Stimulated activated CD4-positive, alpha-beta T cell treated with anti-CD3 and anti-CD28 coated beads, TNF-alpha, amount 100 ng/mL, for 1 hour (primary cell): ENCODE results near the gene MRPL20.
"Not testable (repeated sequence)": the region's sequence is repeated elsewhere in the genome, so short reads cannot be mapped to it uniquely, and the experiment has no call there.

Experiments
- DNase-seq, 3 donors: peaks; one replicate each; pipeline ENCODE4 v3.0.0-alpha.2; 2020; ENCODE audit warnings: low read depth in 3 of 3, low spot score in 1 of 3

The MRPL20 gene

DNA sequence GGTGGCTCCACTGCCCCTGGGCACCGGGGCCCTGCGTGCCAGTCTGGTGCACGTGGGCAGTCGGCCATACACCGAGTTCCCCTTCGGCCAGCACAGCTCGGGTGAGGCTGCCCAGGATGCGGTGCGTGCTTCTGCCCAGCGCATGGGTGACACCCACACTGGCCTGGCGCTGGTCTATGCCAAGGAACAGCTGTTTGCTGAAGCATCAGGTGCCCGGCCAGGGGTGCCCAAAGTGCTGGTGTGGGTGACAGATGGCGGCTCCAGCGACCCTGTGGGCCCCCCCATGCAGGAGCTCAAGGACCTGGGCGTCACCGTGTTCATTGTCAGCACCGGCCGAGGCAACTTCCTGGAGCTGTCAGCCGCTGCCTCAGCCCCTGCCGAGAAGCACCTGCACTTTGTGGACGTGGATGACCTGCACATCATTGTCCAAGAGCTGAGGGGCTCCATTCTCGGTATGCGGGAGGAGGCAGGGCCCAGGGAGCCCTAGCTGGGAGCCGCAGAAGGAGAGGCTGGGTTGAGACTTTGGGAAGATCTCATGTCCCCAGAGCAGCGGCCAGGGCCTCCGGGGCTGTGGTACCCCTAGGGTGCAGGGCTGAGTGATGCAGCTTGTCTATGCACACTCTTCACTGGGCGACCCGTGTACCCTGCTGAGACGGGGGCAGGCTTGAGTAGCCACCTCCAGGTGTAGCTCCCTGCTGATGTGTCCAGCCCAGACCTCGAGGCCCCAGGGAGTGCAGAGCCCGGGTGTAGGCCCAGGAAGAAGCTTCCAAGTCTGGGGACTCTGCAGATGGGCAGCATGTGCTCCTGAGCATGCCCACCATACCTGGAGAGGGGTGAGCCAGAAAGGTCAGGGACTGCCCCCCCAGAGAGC is 30.2 kb upstream of the MRPL20 start:
- no peak for DNase-seq

DNA sequence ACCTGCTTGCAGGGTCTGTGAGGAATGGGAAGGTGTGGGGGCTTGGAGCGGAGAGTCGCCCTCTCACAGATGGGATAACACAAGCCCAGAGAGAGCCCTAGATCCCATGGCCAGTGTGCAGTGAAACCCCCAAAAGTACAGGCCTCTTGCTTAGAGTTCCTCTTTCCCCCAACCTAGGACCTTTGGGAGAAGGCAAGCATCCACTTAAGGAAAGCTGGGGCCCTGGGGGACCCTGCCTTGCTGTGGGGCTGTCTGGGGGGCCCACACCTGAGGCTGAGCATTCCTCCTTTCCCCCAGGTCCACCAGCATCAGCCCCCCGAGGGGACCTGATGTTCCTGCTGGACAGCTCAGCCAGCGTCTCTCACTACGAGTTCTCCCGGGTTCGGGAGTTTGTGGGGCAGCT is 29.5 kb upstream of the MRPL20 start:
- DNase-seq = no peak

DNA sequence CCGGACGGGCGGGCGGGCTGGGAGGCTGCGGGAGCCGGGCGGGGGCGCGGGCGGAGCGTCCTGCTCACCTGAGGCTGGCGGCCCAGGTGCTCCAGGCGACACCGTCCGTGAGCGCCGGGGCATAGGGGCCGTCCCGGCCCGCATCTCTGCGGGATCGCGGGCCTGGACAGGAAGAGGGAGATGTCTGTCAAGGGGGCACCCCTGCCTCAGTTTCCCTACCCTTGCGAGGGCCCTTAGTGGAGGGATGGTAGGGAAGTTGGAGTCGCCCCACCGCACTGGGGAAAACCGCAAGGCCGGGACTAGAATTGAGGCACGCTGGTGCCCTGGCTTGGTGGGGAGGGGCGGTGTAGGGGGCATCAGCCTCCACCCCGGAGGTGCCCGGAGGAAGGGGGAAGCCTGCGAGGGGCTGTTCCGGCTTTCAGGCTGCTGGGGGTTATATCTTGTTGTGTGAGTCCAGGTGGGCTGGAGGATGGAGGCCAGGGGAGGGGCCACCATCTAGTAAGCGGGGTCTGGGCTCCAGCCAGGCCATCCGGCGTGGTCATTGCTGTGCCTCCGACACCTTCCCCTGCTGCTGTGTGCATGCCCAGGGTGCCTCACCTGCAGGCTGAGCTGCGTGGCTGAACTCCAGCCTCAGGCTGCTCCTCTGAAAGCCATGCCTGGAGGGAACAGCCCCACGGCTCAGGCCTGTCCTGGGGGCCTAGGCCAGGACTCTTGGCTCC is 29.0 kb upstream of the MRPL20 start:
- no peak for DNase-seq

DNA sequence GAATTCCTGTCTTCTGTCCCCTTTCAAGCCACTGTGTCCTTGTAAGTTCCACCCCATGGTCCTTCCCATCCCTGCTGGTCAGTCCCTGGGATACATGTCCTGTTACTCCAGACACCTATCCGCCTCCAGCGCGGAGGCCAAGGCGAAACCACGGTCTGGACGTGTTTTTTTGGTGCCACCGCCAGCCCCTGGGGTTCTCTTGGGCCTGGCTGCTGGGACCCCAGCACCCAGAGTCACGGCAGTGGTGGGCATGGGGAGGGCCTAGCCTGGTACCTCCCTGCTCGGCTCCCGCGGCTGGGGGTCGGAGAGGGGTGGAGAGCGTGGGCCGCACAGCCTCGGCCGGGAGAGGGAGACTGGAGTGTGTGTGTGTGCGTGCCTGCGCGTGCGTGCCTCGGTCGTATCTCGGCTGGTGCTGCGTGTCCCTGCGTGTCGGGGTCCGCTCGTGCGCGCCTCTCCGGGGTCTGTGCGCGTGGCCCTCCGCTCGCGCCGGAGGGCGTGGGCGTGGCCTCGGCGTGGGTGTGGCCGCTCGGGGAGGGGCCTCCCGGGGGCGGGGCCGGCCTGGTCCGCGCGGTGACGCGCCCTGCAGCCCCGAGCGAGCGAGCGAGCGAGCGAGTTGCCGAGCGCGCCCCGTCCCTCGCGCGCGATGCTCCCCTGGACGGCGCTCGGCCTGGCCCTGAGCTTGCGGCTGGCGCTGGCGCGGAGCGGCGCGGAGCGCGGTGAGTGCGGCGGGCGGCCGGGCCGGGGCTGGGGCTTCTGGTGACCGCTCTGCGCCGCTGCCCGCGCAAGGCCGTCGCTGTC is 28.2 kb upstream of the MRPL20 start, which contains the start of gene VWA1:
TSS of gene VWA1 (plus strand) at position 585 of the 798 bp plus-strand sequence. CDS start at position 644, 59 bp downstream.
- peak; percentile 6 to 53 (median 25) for DNase-seq

DNA sequence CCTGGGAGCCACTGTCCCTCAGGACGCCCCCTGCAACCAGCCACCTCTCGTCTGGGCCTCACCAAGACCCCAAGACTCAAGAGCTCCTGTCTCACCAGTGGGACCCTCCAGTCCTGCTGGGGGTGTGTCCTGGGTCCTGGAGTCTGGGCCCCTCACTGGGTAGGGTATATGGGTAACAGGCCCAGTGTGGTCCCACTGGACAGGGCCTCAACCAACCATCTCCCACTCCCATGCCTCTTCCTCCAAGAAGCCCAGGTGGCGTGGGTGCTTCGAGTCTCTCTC is 27.7 kb upstream of the MRPL20 start:
- no peak for DNase-seq

DNA sequence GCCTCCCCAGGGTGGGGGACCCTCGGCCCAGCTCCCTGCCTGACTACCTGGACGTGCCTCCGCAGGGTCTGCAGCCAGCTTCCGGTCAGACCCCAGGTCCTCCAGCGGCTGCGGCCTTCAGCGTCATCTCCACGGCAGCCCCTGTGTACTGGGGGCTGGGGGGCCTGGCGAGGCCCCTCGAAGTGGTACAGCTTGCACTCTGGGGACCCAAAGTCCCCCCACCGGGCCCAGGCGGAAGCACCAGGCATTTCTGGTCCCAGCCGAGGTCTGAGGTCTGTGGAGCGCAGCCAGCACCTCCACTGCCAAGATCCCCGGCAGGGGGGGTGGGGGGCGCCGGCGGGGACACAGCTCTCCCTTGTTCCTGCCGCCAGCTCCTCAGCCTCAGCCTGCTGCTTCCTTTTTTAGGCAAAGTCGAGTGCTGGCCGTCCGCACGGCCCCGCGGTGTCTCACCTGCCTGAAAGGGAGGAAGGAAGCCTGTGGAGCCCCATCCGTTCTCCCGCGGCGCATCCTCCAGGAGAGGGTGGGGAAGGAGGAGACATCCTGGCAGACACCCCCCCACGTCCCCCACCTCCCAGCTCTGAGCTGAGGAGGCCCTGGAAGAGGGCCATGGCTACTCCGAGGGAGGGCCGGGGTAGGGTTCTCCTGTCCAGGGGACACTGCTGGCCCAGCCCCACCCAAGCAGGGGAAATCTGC is 27.2 kb upstream of the MRPL20 start:
- no peak for DNase-seq

DNA sequence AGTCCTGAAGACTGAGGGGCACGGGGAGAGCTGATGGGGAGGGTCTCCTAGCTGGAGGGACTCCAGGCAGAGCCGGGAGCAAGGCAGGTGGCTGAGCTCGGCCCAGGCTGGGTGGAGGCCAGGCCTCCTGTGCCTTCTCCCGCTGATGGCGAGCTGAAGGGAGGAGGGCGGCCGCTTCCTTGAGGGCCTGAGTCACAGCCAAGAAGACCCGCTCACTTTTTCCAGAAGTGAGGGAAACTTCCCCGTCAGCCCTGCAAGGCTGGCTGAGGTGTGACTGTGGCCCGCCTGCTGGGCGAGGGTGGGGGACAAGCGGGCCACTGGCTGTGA is 26.7 kb upstream of the MRPL20 start:
- DNase-seq = peak in 1 of 3 donors; percentile 25

DNA sequence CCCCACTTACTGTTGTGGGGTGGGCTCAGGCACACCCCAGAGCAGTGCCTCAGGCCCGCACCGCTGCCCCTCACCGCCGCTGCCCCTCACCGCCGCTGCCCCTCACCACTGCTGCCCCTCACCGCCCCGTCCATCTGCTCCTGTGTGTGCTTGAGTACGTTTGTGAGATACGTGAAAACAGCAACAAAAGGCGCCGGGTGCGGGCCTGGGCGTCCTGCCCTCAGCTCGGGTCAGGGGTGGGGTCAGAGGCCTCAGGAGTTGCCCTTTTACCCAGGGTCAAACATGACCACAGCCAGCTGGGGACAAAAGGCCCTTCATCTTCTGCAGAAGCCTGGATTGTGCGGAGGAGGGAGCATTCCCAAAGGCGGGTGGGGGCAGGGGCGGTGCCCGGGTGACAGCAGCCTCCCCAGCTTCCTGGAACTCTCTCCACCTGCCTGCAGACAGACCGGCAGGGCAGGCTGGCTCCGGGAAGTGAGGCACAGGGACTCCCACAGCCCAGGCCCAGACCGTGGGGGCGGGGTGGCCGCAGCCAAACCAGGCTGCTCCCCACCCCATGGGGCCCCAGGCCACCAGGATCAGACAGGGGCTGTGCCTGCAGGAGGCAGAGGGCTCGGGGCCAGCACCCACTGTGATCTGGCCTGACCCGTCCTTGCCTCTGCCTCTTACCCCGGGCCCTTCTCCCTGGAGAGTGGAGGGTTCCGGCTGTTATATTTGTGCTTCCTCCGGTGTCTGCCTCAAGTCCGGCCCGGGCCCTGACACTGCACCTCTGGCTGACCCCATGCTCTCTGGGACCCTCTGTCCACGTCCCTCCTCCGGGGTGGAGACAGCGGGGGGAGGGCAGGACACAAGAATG is 26.1 kb upstream of the MRPL20 start:
- no peak for DNase-seq

DNA sequence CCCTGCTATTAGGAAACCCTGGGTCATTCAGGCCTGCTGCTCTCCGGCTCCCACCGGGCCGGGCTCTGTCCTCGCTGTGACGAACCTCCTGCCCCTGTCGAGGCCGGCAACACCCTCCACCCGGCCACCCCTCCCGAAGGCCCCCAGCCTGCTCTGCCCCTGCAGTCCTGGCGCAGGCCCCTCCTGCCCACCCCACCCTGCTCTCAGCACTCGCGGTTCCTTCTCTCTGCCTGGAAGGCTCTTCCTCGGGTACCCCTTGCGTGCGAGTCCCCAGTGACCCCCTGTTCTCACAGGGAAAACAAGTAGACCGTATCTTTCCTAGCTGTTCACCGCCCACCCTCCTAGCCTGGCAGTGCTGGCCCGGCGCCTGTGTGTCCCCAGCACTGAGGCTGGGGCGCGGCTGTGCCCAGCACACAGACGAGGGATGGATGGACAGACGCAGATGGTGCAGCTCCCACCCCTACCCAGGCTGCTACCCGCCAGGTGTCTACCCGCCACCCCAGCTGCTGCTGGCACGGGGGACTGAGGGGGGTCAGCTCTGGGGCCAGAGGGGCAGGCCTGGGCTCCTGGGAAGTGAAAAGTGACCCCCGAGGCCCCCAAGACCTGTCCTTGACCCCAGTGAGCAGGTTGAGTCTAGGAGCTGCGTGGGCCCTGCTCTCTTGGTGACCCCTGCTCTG is 25.3 kb upstream of the MRPL20 start:
- DNase-seq = no peak

DNA sequence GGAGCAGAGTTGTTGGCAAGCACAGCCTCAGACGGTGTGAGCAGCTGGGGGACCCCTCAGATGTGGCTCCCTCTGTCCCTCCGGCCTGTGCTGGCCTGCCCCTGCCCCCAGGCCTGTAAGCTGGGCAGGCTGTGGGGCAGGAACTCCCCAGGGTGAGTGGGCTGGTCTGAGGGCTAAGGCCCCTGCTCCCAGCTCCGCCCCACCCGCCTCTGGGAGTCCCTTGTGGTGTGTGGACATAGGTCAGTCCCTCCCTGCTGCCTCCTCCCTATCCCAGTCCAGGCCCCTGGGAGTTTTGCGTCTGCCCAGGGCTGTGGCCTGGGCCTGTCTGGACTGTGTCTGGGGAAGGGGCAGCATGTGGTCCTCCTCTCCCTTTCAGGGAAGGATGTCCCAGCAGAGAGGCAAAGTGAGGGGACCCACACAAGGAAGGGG is 24.8 kb upstream of the MRPL20 start:
- no peak for DNase-seq

DNA sequence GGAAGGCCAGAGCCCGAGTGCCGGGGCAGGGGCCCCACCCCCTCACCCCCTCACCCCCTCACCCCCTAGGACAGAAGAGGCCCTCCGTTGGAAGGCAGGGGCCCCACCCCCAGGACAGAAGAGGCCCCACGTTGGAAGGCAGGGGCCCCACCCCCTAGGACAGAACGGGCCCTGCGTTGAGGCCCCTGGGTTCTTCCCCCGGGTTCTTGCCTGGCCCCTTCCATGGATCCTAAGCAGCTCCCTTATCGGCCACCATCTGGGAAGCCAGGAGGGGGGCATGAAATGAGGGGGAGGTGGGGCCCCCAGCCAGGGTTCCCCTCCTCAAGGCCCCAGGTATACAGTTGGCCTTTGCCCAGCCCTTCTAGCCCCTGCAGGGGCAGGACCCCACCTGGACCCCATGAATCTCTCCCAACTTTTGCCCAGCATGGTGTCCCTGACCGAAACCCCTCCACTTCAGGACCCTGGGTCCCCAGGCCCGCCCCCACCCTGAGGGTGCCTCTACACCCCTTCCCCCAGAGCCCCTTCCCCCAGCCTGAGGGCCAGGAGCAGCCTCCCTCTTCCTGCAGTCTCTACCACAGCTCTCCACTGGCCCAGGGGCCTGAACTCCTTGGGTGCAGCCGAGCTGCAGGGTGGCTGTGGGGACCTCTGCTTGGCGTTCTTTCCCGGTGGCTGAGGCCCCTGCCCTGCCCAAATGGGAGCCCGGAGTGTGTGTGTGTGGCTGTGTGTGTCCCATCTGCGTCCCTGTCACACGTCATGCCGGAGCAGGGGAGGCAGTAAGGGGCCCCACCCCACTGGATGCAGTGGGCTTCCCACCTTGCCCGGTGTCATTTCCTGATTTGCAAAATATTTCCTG is 24.1 kb upstream of the MRPL20 start:
- DNase-seq = no peak

DNA sequence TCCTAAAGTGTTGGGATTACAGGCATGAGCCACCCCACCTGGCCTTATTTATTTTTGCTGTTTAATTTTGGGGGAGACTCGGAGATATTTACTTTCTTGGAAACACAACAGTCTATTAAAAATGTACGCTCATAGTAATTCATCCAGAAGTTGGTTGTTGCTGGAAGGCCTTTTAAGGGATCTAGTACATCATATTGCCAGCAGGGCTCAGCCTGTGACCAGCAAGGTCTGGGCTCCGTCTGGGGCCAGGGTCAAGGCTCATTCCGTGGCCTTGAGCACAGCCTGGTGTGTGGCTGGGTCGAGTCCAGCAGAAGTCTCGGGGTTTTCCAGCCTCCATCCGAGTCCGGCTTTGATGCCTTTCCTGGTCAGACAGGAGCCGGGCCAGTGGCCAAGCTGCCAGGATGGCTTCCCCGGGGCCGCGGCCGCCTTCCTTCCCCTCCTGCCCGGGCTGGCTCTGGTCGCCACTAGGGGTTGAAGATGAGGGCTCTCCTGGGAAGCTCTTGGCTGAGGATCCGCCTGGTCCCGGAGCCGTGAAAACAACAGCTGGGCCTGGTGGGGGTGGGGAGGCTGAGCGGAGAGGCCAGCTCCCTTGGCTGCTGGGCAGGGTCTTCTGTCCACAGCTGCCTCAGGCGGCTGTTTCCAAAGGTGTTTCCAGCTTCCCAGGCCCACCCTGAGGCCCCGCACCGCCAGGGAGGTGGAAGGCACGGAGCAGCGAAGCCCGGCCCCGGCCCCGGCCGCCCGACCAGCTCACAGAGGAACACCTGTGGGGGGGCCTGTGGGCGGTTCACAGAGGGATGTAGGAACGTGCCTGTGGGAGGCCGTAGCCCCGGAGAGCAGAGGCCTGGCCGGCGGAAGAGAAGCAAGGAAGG is 23.3 kb upstream of the MRPL20 start:
- DNase-seq = no peak

DNA sequence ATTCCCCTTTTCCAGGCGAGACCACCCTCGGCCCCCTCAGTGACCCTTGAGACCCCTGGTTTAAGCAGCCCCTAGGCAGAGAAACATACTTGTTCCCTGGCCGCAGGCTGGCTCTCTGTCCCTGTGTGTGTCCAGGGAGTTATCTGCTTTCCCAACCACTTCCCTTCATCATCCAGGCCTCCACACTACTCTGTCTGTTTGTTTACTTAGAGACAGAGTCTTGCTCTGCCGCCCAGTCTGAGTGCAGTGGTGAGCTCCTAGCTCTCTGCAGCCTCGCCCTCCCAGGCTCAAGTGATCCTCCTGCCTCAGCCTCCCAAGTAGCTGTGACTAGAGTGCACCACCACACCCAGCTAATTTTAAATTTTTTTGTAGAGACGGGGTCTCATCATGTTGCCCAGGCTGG is 22.6 kb upstream of the MRPL20 start:
- DNase-seq = no peak

DNA sequence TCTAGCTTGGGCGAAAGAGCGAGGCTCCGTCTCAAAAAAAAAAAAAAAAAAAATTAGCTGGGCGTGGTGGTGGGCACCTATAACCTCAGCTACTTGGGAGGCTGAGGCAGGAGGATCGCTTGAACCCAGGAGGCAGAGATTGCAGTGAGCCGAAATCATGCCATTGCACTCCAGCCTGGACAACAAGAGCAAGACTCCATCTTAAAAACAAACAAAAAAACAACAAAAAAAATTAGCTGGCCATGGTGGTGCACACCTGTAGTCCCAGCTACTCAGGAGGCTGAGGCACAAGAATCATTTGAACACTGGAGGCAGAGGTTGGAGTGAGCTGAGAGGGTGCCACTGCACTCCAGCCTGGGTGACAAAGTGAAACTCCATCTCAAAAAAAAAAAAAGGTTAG is 21.9 kb upstream of the MRPL20 start:
- DNase-seq = not testable (repeated sequence)

DNA sequence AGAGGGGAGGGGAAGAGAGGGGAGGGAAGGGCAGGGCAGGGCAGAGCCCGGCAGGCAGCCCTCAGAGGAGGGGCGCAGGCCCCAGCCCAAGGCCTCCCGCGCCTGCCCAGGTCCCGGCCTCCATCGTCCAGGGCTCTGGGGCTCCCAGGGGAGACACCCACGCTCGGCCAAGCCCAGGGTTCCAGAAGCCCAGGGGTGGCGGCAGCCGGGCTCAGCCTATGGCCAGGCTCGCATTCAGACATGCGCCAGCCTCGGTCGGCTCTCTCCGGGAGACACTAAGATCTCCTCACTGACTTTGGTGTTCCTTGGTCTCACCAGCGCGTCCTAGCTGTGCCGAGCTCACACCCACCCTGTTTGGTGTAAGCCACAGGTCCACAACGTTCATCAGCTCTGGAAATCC is 21.1 kb upstream of the MRPL20 start:
- no peak for DNase-seq

DNA sequence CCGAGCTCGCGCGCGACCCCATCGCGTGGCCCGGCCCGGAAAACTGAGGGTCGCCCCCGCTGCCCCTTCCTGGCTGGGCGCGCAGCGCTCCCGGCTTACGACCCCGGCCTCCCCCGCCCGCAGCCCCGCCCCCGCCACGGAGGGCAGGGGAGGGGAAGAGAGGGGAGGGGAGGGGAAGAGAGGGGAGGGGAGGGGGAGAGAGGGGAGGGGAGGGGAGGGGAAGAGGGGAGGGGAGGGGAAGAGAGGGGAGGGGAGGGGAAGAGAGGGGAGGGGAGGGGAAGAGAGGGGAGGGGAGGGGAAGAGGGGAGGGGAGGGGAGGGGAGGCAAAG is 20.7 kb upstream of the MRPL20 start:
- DNase-seq = no peak

DNA sequence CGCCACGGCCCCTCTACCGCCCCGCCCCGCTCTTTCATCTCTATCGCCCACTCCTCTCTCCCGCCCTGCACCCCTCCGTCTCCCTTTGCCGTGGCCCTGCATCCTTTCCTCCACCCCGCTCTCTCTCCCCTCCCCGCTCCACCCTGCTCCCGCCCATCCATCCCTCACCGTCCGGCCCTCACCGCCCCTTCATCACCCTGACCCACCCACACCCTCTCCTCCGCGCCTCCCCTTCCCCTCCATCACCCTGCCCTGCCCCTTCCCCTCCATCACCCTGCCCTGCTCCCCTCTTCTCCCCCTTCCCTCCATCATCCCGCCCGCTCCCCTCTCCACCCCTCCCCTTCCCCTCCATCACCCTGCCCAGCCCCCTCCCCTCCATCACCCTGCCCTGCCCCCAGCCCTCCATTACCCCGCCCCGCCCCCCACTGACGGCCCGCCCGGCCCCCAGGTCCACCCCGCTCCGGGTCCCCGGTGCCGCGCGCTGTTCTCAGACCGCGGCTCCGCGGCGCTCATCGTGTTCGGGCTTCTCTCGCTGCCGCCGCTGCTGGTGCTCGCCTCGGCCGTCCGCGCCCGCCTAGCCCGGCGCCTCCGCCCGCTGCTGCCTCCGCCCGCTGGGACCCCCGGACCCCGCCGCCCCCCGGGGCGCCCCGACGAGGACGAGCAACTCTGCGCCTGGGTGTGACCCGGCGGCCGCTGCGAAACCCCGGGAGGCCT is 20.2 kb upstream of the MRPL20 start:
- no peak for DNase-seq
